K562 (cell line): ENCODE measurements around the gene LAGE3. TPM values are rescaled to one million over a fixed set of nuclear protein-coding genes. Genes with fewer than 3 reads are reported as not detected.
A peak's percentile ranks its signal among the peaks of the same experiment; 100 is the strongest.

Experiments used
- CCNT2 ChIP-seq: IDR thresholded peaks from 2 replicates; pipeline ENCODE4 v1.6.1; 2011; ENCODE audit warnings: borderline replicate concordance, low read depth, mild to moderate bottlenecking, moderate library complexity, mixed read lengths, low read length; ENCODE audit not compliant: insufficient read length; ENCODE audit errors: extremely low read depth
- FOXA3 ChIP-seq, 2 experiments: fragments of 450-650 bp in 1 of 2; sonication (generic) in 1 of 2; formaldehyde crosslinking; IDR thresholded peaks in 1 of 2; conservative IDR thresholded peaks in 1 of 2; 2 replicates each; pipeline versions ENCODE4 v1.4.0 to v1.8.0; 2020 to 2022; ENCODE audit warnings: mild to moderate bottlenecking in 2 of 2, missing genetic modification reagents in 1 of 2
- HEY1 ChIP-seq: fragments of 250-450 bp; sonication (Bioruptor Pico); IDR thresholded peaks from 2 replicates; pipeline ENCODE4 v1.5.0; 2020; ENCODE audit warnings: mild to moderate bottlenecking, moderate library complexity, borderline replicate concordance
- MTA3 ChIP-seq: fragments of 450-650 bp; formaldehyde crosslinking; IDR thresholded peaks from 2 replicates; pipeline ENCODE4 v1.6.1; 2017; ENCODE audit warnings: mild to moderate bottlenecking, borderline replicate concordance
- NELFE ChIP-seq: IDR thresholded peaks from 2 replicates; pipeline ENCODE4 v1.6.1; 2011; ENCODE audit warnings: mild to moderate bottlenecking; ENCODE audit not compliant: insufficient read depth, insufficient read length
- PBX2 ChIP-seq, 2 experiments: IDR thresholded peaks in 1 of 2; conservative IDR thresholded peaks in 1 of 2; 2 replicates each; pipeline ENCODE4 v1.6.1; 2016; ENCODE audit warnings: low read depth in 2 of 2, mild to moderate bottlenecking in 1 of 2, missing compliant biosample characterization in 1 of 2, missing genetic modification characterization in 1 of 2, moderate library complexity in 1 of 2
- PHTF2 ChIP-seq: fragments of 250-450 bp; sonication (Bioruptor Pico); IDR thresholded peaks from 2 replicates; pipeline ENCODE4 v1.5.0; 2021; ENCODE audit warnings: mild to moderate bottlenecking
- RBFOX2 ChIP-seq: fragments of 200-400 bp; formaldehyde crosslinking; IDR thresholded peaks from 2 replicates; pipeline ENCODE4 v1.6.1; 2017; ENCODE audit warnings: low read depth, mild to moderate bottlenecking, low read length, moderate library complexity
- SREBF1 ChIP-seq: fragments of 150-350 bp; IDR thresholded peaks from 2 replicates; pipeline ENCODE4 v1.6.1; 2014; ENCODE audit warnings: antibody characterized with exemption, low read depth, low read length, borderline replicate concordance
- TAL1 ChIP-seq: fragments of 450-650 bp; IDR thresholded peaks from 2 replicates; pipeline ENCODE4 v1.6.1; 2016; ENCODE audit warnings: mild to moderate bottlenecking
- UBTF ChIP-seq, 2 experiments: IDR thresholded peaks; 2 replicates each; pipeline ENCODE4 v1.6.1; 2012; ENCODE audit warnings: improper control_type of control experiment in 2 of 2, low read depth in 2 of 2, low read length in 2 of 2, borderline replicate concordance in 1 of 2
- ZEB2 ChIP-seq: fragments of 450-650 bp; IDR thresholded peaks from 2 replicates; pipeline ENCODE4 v1.6.1; 2016
- ZNF12 ChIP-seq: sonication (generic); formaldehyde crosslinking; IDR thresholded peaks from 2 replicates; pipeline ENCODE4 v1.4.0; 2020; ENCODE audit warnings: mild to moderate bottlenecking, missing genetic modification reagents
- ZNF197 ChIP-seq: fragments of 200-800 bp; sonication (Bioruptor generic); IDR thresholded peaks from 2 replicates; pipeline ENCODE4 v1.6.1; 2016; ENCODE audit warnings: low read depth, missing genetic modification characterization, missing compliant biosample characterization
- ZNF253 ChIP-seq: fragments of 250-450 bp; sonication (Bioruptor Pico); conservative IDR thresholded peaks from 2 replicates; pipeline ENCODE4 v1.6.1; 2021; ENCODE audit warnings: mild to moderate bottlenecking
- ZNF408 ChIP-seq: fragments of 250-450 bp; sonication (Bioruptor Pico); IDR thresholded peaks from 2 replicates; pipeline ENCODE4 v1.4.0; 2020; ENCODE audit warnings: low read depth, mild to moderate bottlenecking, moderate library complexity
- ZNF780A ChIP-seq: fragments of 250-450 bp; sonication (Bioruptor Pico); IDR thresholded peaks from 2 replicates; pipeline ENCODE4 v1.5.0; 2021; ENCODE audit warnings: mild to moderate bottlenecking
- polyA plus RNA-seq, 8 experiments: library from polyadenylated mRNA; depleted of rRNA in 4 of 8; stranded (reverse) in 5 of 8; unstranded in 3 of 8; fragments of >200 nt; fragmentation: Nextera tagmentation in 2 of 8; fragmentation: Illumina TruSeq in 1 of 8; extraction: Ambion mirVana in 2 of 8; extraction: Trizol in 1 of 8; gene quantifications; 2 replicates each; pipeline versions ENCODE4 v1.2.1 to v1.2.3, GENCODE V29; 2011 to 2014; ENCODE audit warnings: inconsistent platforms in 1 of 8, missing spikeins in 1 of 8
- total RNA-seq, 7 experiments: library from RNA; depleted of rRNA in 6 of 7; stranded (reverse); fragments of >200 nt in 6 of 7; fragmentation: Illumina TruSeq in 2 of 7; extraction: Trizol in 2 of 7; gene quantifications; 2 replicates each; pipeline versions ENCODE4 v1.2.1 to v1.2.3, GENCODE V29; 2011 to 2021; ENCODE audit warnings: low replicate concordance in 1 of 7
- TF ChIP-seq, protein P1 (sequence below): fragments of 250-450 bp; sonication (Bioruptor Pico); IDR thresholded peaks from 2 replicates; pipeline ENCODE4 v1.5.0; 2021

Gene LAGE3
- total and polyA plus RNA-seq, 9 of the 15 experiments (the other 6 are each of a cell fraction or from before 2014, with no cell fraction given) = 28.2 to 125 (median 35.8) TPM

DNA sequence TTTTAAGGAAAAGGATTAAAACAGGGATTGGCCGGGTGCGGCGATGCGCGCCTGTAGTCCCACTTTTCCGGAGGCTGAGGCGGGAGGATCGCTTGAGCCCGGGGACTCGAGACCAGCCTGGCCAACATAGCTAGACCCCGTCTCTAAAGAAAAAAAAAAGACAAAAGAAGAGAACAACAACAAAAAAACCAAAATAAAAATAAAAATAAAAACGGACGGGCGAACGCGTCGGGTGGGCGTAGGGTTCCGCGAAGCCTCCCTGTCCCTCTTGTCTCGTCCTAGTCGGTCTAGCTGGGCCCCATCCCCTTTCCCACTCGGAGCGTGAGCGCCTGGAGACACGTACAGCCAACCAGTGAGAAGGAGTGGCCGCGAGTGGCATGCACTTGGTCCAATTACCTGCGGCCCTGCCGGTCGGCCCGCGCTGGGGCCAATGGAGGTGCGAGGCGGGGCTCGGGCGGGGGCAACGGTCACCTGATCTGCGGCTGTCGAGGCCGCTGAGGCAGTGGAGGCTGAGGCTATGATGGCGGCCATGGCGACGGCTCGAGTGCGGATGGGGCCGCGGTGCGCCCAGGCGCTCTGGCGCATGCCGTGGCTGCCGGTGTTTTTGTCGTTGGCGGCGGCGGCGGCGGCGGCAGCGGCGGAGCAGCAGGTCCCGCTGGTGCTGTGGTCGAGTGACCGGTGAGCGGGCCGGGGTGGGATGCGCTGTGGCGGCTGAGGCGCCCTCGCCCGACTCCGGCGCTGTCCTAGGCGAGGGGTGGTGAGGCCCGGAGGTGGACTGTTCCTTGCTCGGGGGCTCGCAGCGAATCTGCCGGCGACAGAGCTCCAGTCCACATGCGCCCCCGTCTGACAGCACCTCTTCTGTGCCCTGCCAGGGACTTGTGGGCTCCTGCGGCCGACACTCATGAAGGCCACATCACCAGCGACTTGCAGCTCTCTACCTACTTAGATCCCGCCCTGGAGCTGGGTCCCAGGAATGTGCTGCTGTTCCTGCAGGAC is 50.6 kb downstream of the LAGE3 start, which contains the start of gene ATP6AP1 (continued):
- TF ChIP-seq ZNF780A (CRISPR knock-in tag) (no peak), NELFE (no peak), ZNF253 (no peak), ZNF408 (no peak), TAL1 (no peak), FOXA3 (CRISPR knock-in tag; conservative IDR thresholded peaks at IDR 0.05 in 1 of 2, IDR thresholded peaks at IDR 0.05 in 1 of 2) (no peak), ZEB2 (no peak), PHTF2 (CRISPR knock-in tag) (no peak), SREBF1 (peak; percentile 84), UBTF (IDR thresholded peaks at IDR 0.05; ENCODE audit: borderline replicate concordance in 1 of 2, low read depth in 2 of 2, low read length in 2 of 2) (no peak), HEY1 (no peak), RBFOX2 (peak; percentile 83), ZNF12 (CRISPR knock-in tag) (no peak), MTA3 (peak; percentile 71), PBX2 (CRISPR knock-in tag; IDR thresholded peaks at IDR 0.05; ENCODE audit: low read depth) (peak; percentile 98), PBX2 (tag; conservative IDR thresholded peaks at IDR 0.05; ENCODE audit: low read depth) (peak; percentile 97), CCNT2 (peak; percentile 61), ZNF197 (CRISPR knock-in tag) (no peak)
- TF ChIP-seq, protein P1, sequence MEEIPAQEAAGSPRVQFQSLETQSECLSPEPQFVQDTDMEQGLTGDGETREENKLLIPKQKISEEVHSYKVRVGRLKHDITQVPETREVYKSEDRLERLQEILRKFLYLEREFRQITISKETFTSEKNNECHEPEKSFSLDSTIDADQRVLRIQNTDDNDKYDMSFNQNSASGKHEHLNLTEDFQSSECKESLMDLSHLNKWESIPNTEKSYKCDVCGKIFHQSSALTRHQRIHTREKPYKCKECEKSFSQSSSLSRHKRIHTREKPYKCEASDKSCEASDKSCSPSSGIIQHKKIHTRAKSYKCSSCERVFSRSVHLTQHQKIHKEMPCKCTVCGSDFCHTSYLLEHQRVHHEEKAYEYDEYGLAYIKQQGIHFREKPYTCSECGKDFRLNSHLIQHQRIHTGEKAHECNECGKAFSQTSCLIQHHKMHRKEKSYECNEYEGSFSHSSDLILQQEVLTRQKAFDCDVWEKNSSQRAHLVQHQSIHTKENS = no peak
